ENCODE results near the gene AP1G2. TPM values are rescaled to one million over a fixed set of nuclear protein-coding genes. Genes with fewer than 3 reads are reported as not detected.

The AP1G2 gene
- total RNA-seq, 1 experiment from 2014 or later: 69.7 TPM

GRCh38 chr14:23536494-23536893, 31.1 kb downstream of the AP1G2 start:
- no peaks in the 10 kb centered on the region for H3K36me3 ChIP-seq (ENCODE audit: low read depth, low read length)
- BruUV-seq (replicated peaks): no TSS peak
- no peak overlapping the region for H3K4me2 ChIP-seq (ENCODE audit: low read length)
- H3K4me1 ChIP-seq (ENCODE audit: insufficient read depth, low read length): no peaks in the 10 kb centered on the region
- H3K9me3 ChIP-seq (ENCODE audit: low read length): no peaks in the 10 kb centered on the region
- ATAC-seq: no peak
- H3K9me2 ChIP-seq (replicated peaks; ENCODE audit: low read length): no peaks in the 10 kb centered on the region
- DNase-seq: no peak
- H3K9ac ChIP-seq (ENCODE audit: low read length): no peak overlapping the region
- H3K27me3 ChIP-seq (ENCODE audit: low read length): no peaks in the 10 kb centered on the region
- TF ChIP-seq EZH2phosphoT487 (IDR thresholded peaks at IDR 0.05; ENCODE audit: borderline replicate concordance, low read length) (no peak), CTCF (conservative IDR thresholded peaks at IDR 0.05; ENCODE audit: low read depth, low read length) (no peak), EZH2 (IDR thresholded peaks at IDR 0.05; ENCODE audit: low read length, unreplicated experiment) (no peak)
- H4K20me1 ChIP-seq (ENCODE audit: low read length): no peaks in the 10 kb centered on the region
- H2AFZ ChIP-seq (ENCODE audit: low read length): no peak overlapping the region
- intact Hi-C loops (cut with micrococcal nuclease): no loop called here
- no peak overlapping the region for H3K4me3 ChIP-seq (ENCODE audit: low read length)
- no peak overlapping the region for H3K27ac ChIP-seq (ENCODE audit: low read length)
- ChIA-PET CTCF (no interaction called here), POLR2A (ENCODE audit: unreplicated experiment) (no interaction called here)
- no peaks in the 10 kb centered on the region for H3K79me2 ChIP-seq (ENCODE audit: low read length)
- no peaks in the 10 kb centered on the region for H3F3A ChIP-seq (ENCODE audit: low read length, unreplicated experiment)

- CTCF ChIA-PET: no interaction called here
- no peaks in the 10 kb centered on the region for H4K20me1 ChIP-seq (ENCODE audit: low read length)
Observed at GRCh38 chr14:23535943-23536342, 31.6 kb downstream of the AP1G2 start.

GRCh38 chr14:23533652-23534435, 33.7 kb downstream of the AP1G2 start:
- H3K9me2 ChIP-seq (replicated peaks; ENCODE audit: low read length): no peaks in the 10 kb centered on the region
- DNase-seq (no peak), ATAC-seq (no peak)
- H3K27me3 ChIP-seq (ENCODE audit: low read length): no peaks in the 10 kb centered on the region
- ChIA-PET POLR2A (ENCODE audit: unreplicated experiment) (interaction anchor here (0.6 kb wide), 1 partner anchor 414 kb away, joined by 3 read pairs; no protein-coding TSS in a partner anchor), CTCF (no interaction called here)
- BruUV-seq (replicated peaks): no TSS peak
- H3K36me3 ChIP-seq (ENCODE audit: low read depth, low read length): no peaks in the 10 kb centered on the region
- no peaks in the 10 kb centered on the region for H3K79me2 ChIP-seq (ENCODE audit: low read length)
- H3K9ac ChIP-seq (ENCODE audit: low read length): no peak overlapping the region
- H4K20me1 ChIP-seq (ENCODE audit: low read length): no peaks in the 10 kb centered on the region
- TF ChIP-seq EZH2 (IDR thresholded peaks at IDR 0.05; ENCODE audit: low read length, unreplicated experiment) (no peak), CTCF (conservative IDR thresholded peaks at IDR 0.05; ENCODE audit: low read depth, low read length) (no peak), EZH2phosphoT487 (IDR thresholded peaks at IDR 0.05; ENCODE audit: borderline replicate concordance, low read length) (no peak)
- H3K27ac ChIP-seq (ENCODE audit: low read length): no peak overlapping the region
- H3K9me3 ChIP-seq (ENCODE audit: low read length): no peaks in the 10 kb centered on the region
- no peak overlapping the region for H3K4me2 ChIP-seq (ENCODE audit: low read length)
- no peak overlapping the region for H2AFZ ChIP-seq (ENCODE audit: low read length)
- no peaks in the 10 kb centered on the region for H3K4me1 ChIP-seq (ENCODE audit: insufficient read depth, low read length)
- intact Hi-C loops (cut with micrococcal nuclease): no loop called here
- H3F3A ChIP-seq (ENCODE audit: low read length, unreplicated experiment): no peaks in the 10 kb centered on the region
- no peak overlapping the region for H3K4me3 ChIP-seq (ENCODE audit: low read length)

More at GRCh38 chr14:23535943-23536342, 31.6 kb downstream of the AP1G2 start:
- Histone ChIP-seq H3K9me3 (ENCODE audit: low read length) (no peaks in the 10 kb centered on the region), H3K79me2 (ENCODE audit: low read length) (no peaks in the 10 kb centered on the region), H2AFZ (ENCODE audit: low read length) (no peak overlapping the region), H3K4me1 (ENCODE audit: insufficient read depth, low read length) (no peaks in the 10 kb centered on the region), H3K4me3 (ENCODE audit: low read length) (no peak overlapping the region), H3K4me2 (ENCODE audit: low read length) (no peak overlapping the region), H3K27me3 (ENCODE audit: low read length) (no peaks in the 10 kb centered on the region), H3K9ac (ENCODE audit: low read length) (no peak overlapping the region), H3K9me2 (replicated peaks; ENCODE audit: low read length) (no peaks in the 10 kb centered on the region), H3F3A (ENCODE audit: low read length, unreplicated experiment) (no peaks in the 10 kb centered on the region), H3K36me3 (ENCODE audit: low read depth, low read length) (no peaks in the 10 kb centered on the region), H3K27ac (ENCODE audit: low read length) (no peak overlapping the region)
- POLR2A ChIA-PET (ENCODE audit: unreplicated experiment): no interaction called here
- BruUV-seq (replicated peaks): no TSS peak
- TF ChIP-seq EZH2phosphoT487 (IDR thresholded peaks at IDR 0.05; ENCODE audit: borderline replicate concordance, low read length): no peak
- intact Hi-C loops (cut with micrococcal nuclease): no loop called here
- no peak for DNase-seq
- no peak for ATAC-seq

Data from PC-3 (cell line).